IMR-90 (cell line): ENCODE data around the gene COTL1.

Experiments used
- CEBPB ChIP-seq: IDR thresholded peaks from 2 replicates; pipeline ENCODE4 v1.6.1; 2012; ENCODE audit warnings: low read depth, low read length, improper control_type of control experiment
- CTCF ChIP-seq: conservative IDR thresholded peaks from 2 replicates; pipeline ENCODE4 v1.5.1; 2012; ENCODE audit warnings: mild to moderate bottlenecking, low read depth, low read length, improper control_type of control experiment
- POLR2A ChIP-seq: IDR thresholded peaks from 2 replicates; pipeline ENCODE4 v1.6.1; 2012; ENCODE audit warnings: mild to moderate bottlenecking, low read depth, low read length

- TF ChIP-seq POLR2A (no peak), CTCF (no peak), CEBPB (no peak)
Measured at GRCh38 chr16:84518804-84519341, 99.0 kb downstream of the COTL1 start.
